Skeletal muscle tissue (tissue), 4 donors: ENCODE results near the gene ACOT13. TPM values are rescaled to one million over a fixed set of nuclear protein-coding genes. Genes with fewer than 3 reads are reported as not detected.
"Not testable (repeated sequence)": the region's sequence is repeated elsewhere in the genome, so short reads cannot be mapped to it uniquely, and the experiment has no call there.

ENCODE experiments used
- H3K27ac ChIP-seq: one replicate; pipeline ENCODE4 v1.7.0; 2013; ENCODE audit warnings: mild to moderate bottlenecking, low read depth, low read length, inconsistent platforms
- H3K27me3 ChIP-seq, 3 donors: one replicate each; pipeline ENCODE4 v1.7.0; 2013; ENCODE audit warnings: low read length in 3 of 3; ENCODE audit not compliant: control insufficient read depth in 3 of 3, insufficient read depth in 3 of 3
- H3K36me3 ChIP-seq, 3 donors: one replicate each; pipeline ENCODE4 v1.7.0; 2013; ENCODE audit warnings: low read length in 3 of 3; ENCODE audit not compliant: control insufficient read depth in 3 of 3, insufficient read depth in 3 of 3
- H3K4me1 ChIP-seq, 3 donors: one replicate each; pipeline ENCODE4 v1.7.0; 2013; ENCODE audit warnings: low read length in 3 of 3, mild to moderate bottlenecking in 3 of 3; ENCODE audit not compliant: control insufficient read depth in 3 of 3, insufficient read depth in 3 of 3
- H3K4me3 ChIP-seq, 3 donors: one replicate each; pipeline ENCODE4 v1.7.0; 2013; ENCODE audit warnings: low read length in 3 of 3
- H3K9ac ChIP-seq, 3 donors: one replicate each; pipeline ENCODE4 v1.7.0; 2013; ENCODE audit warnings: low read length in 3 of 3, mild to moderate bottlenecking in 3 of 3, moderate library complexity in 2 of 3, low read depth in 1 of 3
- H3K9me3 ChIP-seq, 3 donors: one replicate each; pipeline ENCODE4 v1.7.0; 2013; ENCODE audit warnings: low read length in 3 of 3; ENCODE audit not compliant: control insufficient read depth in 3 of 3
- total RNA-seq: library from RNA; depleted of rRNA; stranded (reverse); fragments of >200 nt; gene quantifications from one replicate; pipeline ENCODE4 v1.2.3, GENCODE V29; 2014
- donor health status: Osteomylitis.

ACOT13 gene
- total RNA-seq, 1 donor from 2014 or later = 4.7 TPM

- Histone ChIP-seq H3K9ac (no peak overlapping the region), H3K4me3 (no peak overlapping the region), H3K27ac (no peak overlapping the region), H3K4me1 (no peaks in the 10 kb centered on the region), H3K9me3 (no peaks in the 10 kb centered on the region), H3K27me3 (no peaks in the 10 kb centered on the region), H3K36me3 (no peaks in the 10 kb centered on the region)
These were observed 23.1 kb downstream of the ACOT13 start for GRCh38 chr6:24689964-24690363.

- H3K36me3 ChIP-seq = no peaks in the 10 kb centered on the region
These were observed 23.7 kb downstream of the ACOT13 start for GRCh38 chr6:24690593-24690992.

GRCh38 chr6:24691550-24691949 lies 24.7 kb downstream of the ACOT13 start:
- Histone ChIP-seq H3K4me1 (no peaks in the 10 kb centered on the region), H3K27ac (no peak overlapping the region), H3K4me3 (no peak overlapping the region), H3K9me3 (no peaks in the 10 kb centered on the region), H3K36me3 (no peaks in the 10 kb centered on the region), H3K9ac (no peak overlapping the region), H3K27me3 (no peaks in the 10 kb centered on the region)

More at GRCh38 chr6:24690593-24690992, 23.7 kb downstream of the ACOT13 start:
- Histone ChIP-seq H3K9me3 (no peaks in the 10 kb centered on the region), H3K4me3 (no peak overlapping the region), H3K4me1 (no peaks in the 10 kb centered on the region), H3K27ac (no peak overlapping the region), H3K27me3 (no peaks in the 10 kb centered on the region), H3K9ac (no peak overlapping the region)

- Histone ChIP-seq H3K9me3 (no peaks in the 10 kb centered on the region), H3K27me3 (no peaks in the 10 kb centered on the region), H3K9ac (no peak overlapping the region), H3K27ac (no peak overlapping the region), H3K36me3 (no peaks in the 10 kb centered on the region), H3K4me1 (no peaks in the 10 kb centered on the region), H3K4me3 (no peak overlapping the region)
These were observed 25.1 kb downstream of the ACOT13 start for GRCh38 chr6:24692003-24692402.

GRCh38 chr6:24692415-24692814 lies 25.5 kb downstream of the ACOT13 start:
- H3K27ac ChIP-seq = no peak overlapping the region
- no peak overlapping the region for H3K9ac ChIP-seq
- no peaks in the 10 kb centered on the region for H3K4me1 ChIP-seq
- no peak overlapping the region for H3K4me3 ChIP-seq
- no peaks in the 10 kb centered on the region for H3K36me3 ChIP-seq
- H3K27me3 ChIP-seq = no peaks in the 10 kb centered on the region
- H3K9me3 ChIP-seq = no peaks in the 10 kb centered on the region

GRCh38 chr6:24692848-24693592 lies 26.1 kb downstream of the ACOT13 start:
- H3K27me3 ChIP-seq = no peaks in the 10 kb centered on the region
- peaks cover 0 to 4% (median 3%) of the 10 kb centered on the region in 3 donors for H3K36me3 ChIP-seq
- H3K27ac ChIP-seq = no peak overlapping the region
- no peak overlapping the region for H3K4me3 ChIP-seq
- H3K4me1 ChIP-seq = no peaks in the 10 kb centered on the region
- H3K9ac ChIP-seq = no peak overlapping the region
- H3K9me3 ChIP-seq = no peaks in the 10 kb centered on the region

- no peaks in the 10 kb centered on the region for H3K9me3 ChIP-seq
- H3K27ac ChIP-seq = no peak overlapping the region
- H3K27me3 ChIP-seq = no peaks in the 10 kb centered on the region
- no peaks in the 10 kb centered on the region for H3K4me1 ChIP-seq
- H3K36me3 ChIP-seq = peaks cover 0 to 11% (median 6%) of the 10 kb centered on the region in 3 donors
- H3K4me3 ChIP-seq = no peak overlapping the region
- no peak overlapping the region for H3K9ac ChIP-seq
These were observed 27.3 kb downstream of the ACOT13 start for GRCh38 chr6:24694198-24694597.

- not testable (repeated sequence) for H3K4me3 ChIP-seq, H3K27me3 ChIP-seq, H3K9ac ChIP-seq, H3K4me1 ChIP-seq, H3K9me3 ChIP-seq, H3K27ac ChIP-seq
- peaks cover 0 to 11% (median 6%) of the 10 kb centered on the region in 3 donors for H3K36me3 ChIP-seq
These were observed 28.8 kb downstream of the ACOT13 start for GRCh38 chr6:24695635-24696034.

- no peaks in the 10 kb centered on the region for H3K9me3 ChIP-seq
- H3K27ac ChIP-seq = no peak overlapping the region
- no peak overlapping the region for H3K4me3 ChIP-seq
- H3K36me3 ChIP-seq = peaks cover 0 to 11% (median 6%) of the 10 kb centered on the region in 3 donors
- no peaks in the 10 kb centered on the region for H3K4me1 ChIP-seq
- H3K9ac ChIP-seq = no peak overlapping the region
- H3K27me3 ChIP-seq = no peaks in the 10 kb centered on the region
These were observed 29.2 kb downstream of the ACOT13 start for GRCh38 chr6:24696097-24696496.

- Histone ChIP-seq H3K27ac (no peak overlapping the region), H3K27me3 (no peaks in the 10 kb centered on the region), H3K9ac (no peak overlapping the region), H3K4me3 (no peak overlapping the region), H3K4me1 (no peaks in the 10 kb centered on the region), H3K36me3 (peaks cover 14 to 34% (median 27%) of the 10 kb centered on the region in 3 donors), H3K9me3 (no peaks in the 10 kb centered on the region)
These were observed 32.9 kb downstream of the ACOT13 start for GRCh38 chr6:24699521-24700359.
